ENCODE measurements around the gene SPEM2.

DNA sequence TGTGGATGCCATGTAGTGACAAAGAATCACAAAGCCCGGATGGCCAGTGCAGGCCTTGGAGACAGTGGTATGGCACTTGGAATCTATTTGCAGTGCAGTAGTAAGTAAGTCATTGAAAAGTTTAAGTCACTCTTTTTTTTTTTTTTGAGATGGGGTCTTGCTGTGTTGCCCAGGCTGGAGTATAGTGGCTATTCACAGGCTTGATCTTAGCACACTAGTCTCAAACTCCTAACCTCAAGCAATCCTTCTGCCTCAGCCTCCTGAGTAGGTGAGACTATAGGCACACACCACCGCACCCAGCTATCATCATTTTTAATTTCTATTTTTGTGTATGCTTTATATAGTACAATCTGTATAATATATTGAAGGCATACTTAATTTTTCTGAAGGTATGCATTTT lies 26.8 kb upstream of the SPEM2 start:
- TF ChIP-seq CTCF (IDR thresholded peaks at IDR 0.05) (no peak), POLR2A (IDR thresholded peaks at IDR 0.05) (no peak)
